HepG2 (cell line): ENCODE measurements around the gene LRRC25. TPM values are rescaled to one million over a fixed set of nuclear protein-coding genes. Genes with fewer than 3 reads are reported as not detected.

ENCODE experiments used
- DR1 ChIP-seq: sonication (generic); formaldehyde crosslinking; IDR thresholded peaks from 2 replicates; pipeline ENCODE4 v1.8.0; 2021; ENCODE audit warnings: mild to moderate bottlenecking, missing genetic modification reagents, inconsistent platforms
- ESRRA ChIP-seq: sonication (generic); formaldehyde crosslinking; IDR thresholded peaks from 2 replicates; pipeline ENCODE4 v1.5.1; 2020; ENCODE audit warnings: mild to moderate bottlenecking, low read depth, missing genetic modification reagents
- KMT2B ChIP-seq: IDR thresholded peaks from 2 replicates; pipeline ENCODE4 v1.6.1; 2016; ENCODE audit warnings: missing genetic modification reagents, missing compliant biosample characterization
- NR2C2 ChIP-seq: sonication (generic); formaldehyde crosslinking; IDR thresholded peaks from 2 replicates; pipeline ENCODE4 v1.4.0; 2020; ENCODE audit warnings: missing genetic modification reagents, mild to moderate bottlenecking, moderate library complexity, borderline replicate concordance
- SNRNP70 ChIP-seq: fragments of 200-400 bp; formaldehyde crosslinking; IDR thresholded peaks from 2 replicates; pipeline ENCODE4 v1.6.1; 2017; ENCODE audit warnings: mild to moderate bottlenecking, low read depth, low read length, moderate library complexity
- UBTF ChIP-seq: sonication (generic); formaldehyde crosslinking; IDR thresholded peaks from 2 replicates; pipeline ENCODE4 v1.4.0; 2020; ENCODE audit warnings: mild to moderate bottlenecking, missing genetic modification reagents
- ZFP1 ChIP-seq: IDR thresholded peaks from 2 replicates; pipeline ENCODE4 v1.6.1; 2016
- ZHX1 ChIP-seq: sonication (generic); formaldehyde crosslinking; IDR thresholded peaks from 2 replicates; pipeline ENCODE4 v1.8.1; 2022; ENCODE audit warnings: low read depth, mild to moderate bottlenecking, missing genetic modification reagents
- ZMYM4 ChIP-seq: sonication (generic); formaldehyde crosslinking; IDR thresholded peaks from 2 replicates; pipeline ENCODE4 v1.8.1; 2023; ENCODE audit warnings: mild to moderate bottlenecking, missing genetic modification reagents
- ZNF235 ChIP-seq: sonication (generic); formaldehyde crosslinking; IDR thresholded peaks from 2 replicates; pipeline ENCODE4 v1.8.1; 2023; ENCODE audit warnings: mild to moderate bottlenecking, missing genetic modification reagents, borderline replicate concordance
- ZNF275 ChIP-seq: sonication (generic); formaldehyde crosslinking; IDR thresholded peaks from 2 replicates; pipeline ENCODE4 v1.8.0; 2022; ENCODE audit warnings: missing genetic modification reagents, mild to moderate bottlenecking, inconsistent platforms, borderline replicate concordance
- ZNF3 ChIP-seq: IDR thresholded peaks from 2 replicates; pipeline ENCODE4 v1.7.0; 2017; ENCODE audit warnings: inconsistent platforms
- ZNF362 ChIP-seq: sonication (generic); formaldehyde crosslinking; IDR thresholded peaks from 2 replicates; pipeline ENCODE4 v1.4.0; 2020; ENCODE audit warnings: missing genetic modification reagents, mild to moderate bottlenecking, borderline replicate concordance
- ZNF382 ChIP-seq: sonication (generic); formaldehyde crosslinking; IDR thresholded peaks from 2 replicates; pipeline ENCODE4 v1.5.0; 2020; ENCODE audit warnings: missing genetic modification reagents, mild to moderate bottlenecking, borderline replicate concordance
- ZNF441 ChIP-seq: sonication (generic); formaldehyde crosslinking; IDR thresholded peaks from 2 replicates; pipeline ENCODE4 v1.7.0; 2021; ENCODE audit warnings: missing genetic modification reagents, borderline replicate concordance
- ZNF691 ChIP-seq: sonication (generic); formaldehyde crosslinking; IDR thresholded peaks from 2 replicates; pipeline ENCODE4 v1.4.0; 2020; ENCODE audit warnings: missing genetic modification reagents, low read depth, mild to moderate bottlenecking, borderline replicate concordance
- ZNF891 ChIP-seq: sonication (generic); formaldehyde crosslinking; IDR thresholded peaks from 2 replicates; pipeline ENCODE4 v1.5.0; 2020; ENCODE audit warnings: mild to moderate bottlenecking, missing genetic modification reagents
- polyA plus RNA-seq, 8 experiments: library from polyadenylated mRNA; depleted of rRNA in 3 of 8; stranded (reverse) in 7 of 8; unstranded in 1 of 8; fragments of >200 nt; fragmentation: Illumina TruSeq in 4 of 8; extraction: Trizol in 4 of 8; gene quantifications; 2 replicates each; pipeline versions ENCODE4 v1.2.1 to v1.2.3, GENCODE V29; 2011 to 2016; ENCODE audit warnings: low read depth in 4 of 8, missing spikeins in 1 of 8, mixed read lengths in 1 of 8; ENCODE audit not compliant: insufficient read depth in 1 of 8
- total RNA-seq, 5 experiments: library from RNA; depleted of rRNA; stranded (reverse); fragments of >200 nt; fragmentation: Illumina TruSeq; extraction: Trizol; gene quantifications; 2 replicates each; pipeline ENCODE4 v1.2.3, GENCODE V29; 2016; ENCODE audit warnings: low read depth in 1 of 5

The LRRC25 gene
- total and polyA plus RNA-seq, 2 of the 13 experiments (the other 11 are each of a cell fraction or from before 2014, with no cell fraction given), result 0.13 to 0.53 TPM

GRCh38 chr19:18396471-18397241 lies 766 bp downstream of the LRRC25 start (continued):
- TF ChIP-seq ZNF235 (CRISPR knock-in tag) (no peak), UBTF (peak; percentile 54), ZFP1 (no peak), ZNF891 (CRISPR knock-in tag) (no peak), ZNF441 (no peak), ZNF3 (CRISPR knock-in tag) (no peak), ZMYM4 (CRISPR knock-in tag) (no peak), SNRNP70 (no peak), ESRRA (CRISPR knock-in tag) (peak; percentile 89), KMT2B (CRISPR knock-in tag) (0 out of 2 replicates have a peak, but pooled peaks have one; percentile 33), NR2C2 (peak; percentile 68; the same call in 1 of the 2 replicates), ZNF382 (CRISPR knock-in tag) (no peak), ZHX1 (CRISPR knock-in tag) (no peak), ZNF362 (0 out of 2 replicates have a peak, but pooled peaks have one; percentile 36), ZNF275 (no peak), DR1 (CRISPR knock-in tag) (no peak), ZNF691 (CRISPR knock-in tag) (no peak)
